WTC11 (cell line): Measurements from ENCODE around the gene CHPF2. TPM values are rescaled to one million over a fixed set of nuclear protein-coding genes. Genes with fewer than 3 reads are reported as not detected.

ENCODE experiments used
- ATAC-seq: fragments of 200-7000 bp; cut with Tn5 transposase; 2 replicates; pipeline ENCODE4 v1.10.0; 2021; ENCODE audit warnings: mild to moderate bottlenecking, moderate library complexity
- CTCF ChIA-PET: fragments of 300-600 bp; sonication (Branson Sonifier 250); formaldehyde crosslinking; loops from one replicate; lab custom pipeline; 2021; ENCODE audit warnings: antibody characterized with exemption; lab: Charles Lee
- POLR2A ChIA-PET: fragments of 350-600 bp; sonication (Branson Sonifier 250); formaldehyde crosslinking; loops from one replicate; lab custom pipeline; 2021; ENCODE audit warnings: antibody characterized with exemption; lab: Charles Lee
- DNase-seq: peaks from one replicate; pipeline ENCODE4 v3.0.0; 2021; ENCODE audit warnings: low spot score
- H3K27ac Mint-ChIP-seq: 2 replicates; pipeline ENCODE4 v1.8.0; 2021; ENCODE audit warnings: mixed read lengths
- H3K27me3 Mint-ChIP-seq: 2 replicates; pipeline ENCODE4 v1.8.0; 2021; ENCODE audit warnings: low read depth, mild to moderate bottlenecking, moderate library complexity, mixed read lengths
- H3K36me3 Mint-ChIP-seq: 2 replicates; pipeline ENCODE4 v1.8.0; 2021; ENCODE audit warnings: mixed read lengths
- H3K4me1 Mint-ChIP-seq: 2 replicates; pipeline ENCODE4 v1.8.0; 2022; ENCODE audit warnings: mixed read lengths
- H3K4me3 Mint-ChIP-seq: 2 replicates; pipeline ENCODE4 v1.8.0; 2021; ENCODE audit warnings: mild to moderate bottlenecking, moderate library complexity, mixed read lengths
- H3K9me3 Mint-ChIP-seq: 2 replicates; pipeline ENCODE4 v1.8.0; 2021; ENCODE audit warnings: mixed read lengths
- FOXP1 ChIP-seq: sonication (generic); formaldehyde crosslinking; IDR thresholded peaks from 2 replicates; pipeline ENCODE4 v1.8.0; 2022; ENCODE audit warnings: missing genetic modification reagents, mild to moderate bottlenecking, moderate library complexity, borderline replicate concordance
- HMGA2 ChIP-seq: fragments of 250-450 bp; sonication (Bioruptor Pico); IDR thresholded peaks from 2 replicates; pipeline ENCODE4 v1.4.0; 2021; ENCODE audit warnings: mild to moderate bottlenecking, moderate library complexity
- MXD4 ChIP-seq: fragments of 250-450 bp; sonication (Bioruptor Pico); IDR thresholded peaks from 2 replicates; pipeline ENCODE4 v1.8.0; 2021; ENCODE audit warnings: mild to moderate bottlenecking, moderate library complexity, borderline replicate concordance
- SOX15 ChIP-seq: fragments of 250-450 bp; sonication (Bioruptor Pico); IDR thresholded peaks from 2 replicates; pipeline ENCODE4 v1.9.0; 2021; ENCODE audit warnings: mild to moderate bottlenecking
- ZNF671 ChIP-seq: fragments of 250-450 bp; sonication (Bioruptor Pico); IDR thresholded peaks from 2 replicates; pipeline ENCODE4 v1.8.0; 2021; ENCODE audit warnings: mild to moderate bottlenecking
- total RNA-seq: library from RNA; stranded (reverse); gene quantifications from 3 replicates; pipeline ENCODE4 v1.2.3, GENCODE V29; 2021
- TF ChIP-seq, protein P1 (sequence below): sonication (generic); formaldehyde crosslinking; IDR thresholded peaks from 2 replicates; pipeline ENCODE4 v1.8.1; 2023; ENCODE audit warnings: mild to moderate bottlenecking, missing genetic modification reagents
- TF ChIP-seq, protein P2 (sequence below): sonication (generic); formaldehyde crosslinking; IDR thresholded peaks from 2 replicates; pipeline ENCODE4 v1.8.1; 2023; ENCODE audit warnings: mild to moderate bottlenecking, missing genetic modification reagents, moderate library complexity
- TF ChIP-seq, protein P3 (sequence below): sonication (generic); formaldehyde crosslinking; IDR thresholded peaks from 2 replicates; pipeline ENCODE4 v1.8.0; 2023; ENCODE audit warnings: missing genetic modification reagents
- TF ChIP-seq, protein P4 (sequence below): sonication (generic); formaldehyde crosslinking; conservative IDR thresholded peaks from 2 replicates; pipeline ENCODE4 v1.8.1; 2022; ENCODE audit warnings: mild to moderate bottlenecking, missing genetic modification reagents
- TF ChIP-seq, protein P5 (sequence below): fragments of 200-600 bp; IDR thresholded peaks from 2 replicates; pipeline ENCODE4 v1.8.0; 2022; ENCODE audit warnings: antibody characterized with exemption
- TF ChIP-seq, protein P6 (sequence below): sonication (generic); formaldehyde crosslinking; IDR thresholded peaks from 2 replicates; pipeline ENCODE4 v1.8.1; 2023; ENCODE audit warnings: mild to moderate bottlenecking, missing genetic modification reagents, moderate library complexity
- TF ChIP-seq, protein P7 (sequence below): sonication (generic); formaldehyde crosslinking; IDR thresholded peaks from 2 replicates; pipeline ENCODE4 v1.8.1; 2022; ENCODE audit warnings: mild to moderate bottlenecking, moderate library complexity, missing genetic modification reagents
- TF ChIP-seq, protein P8 (sequence below): fragments of 250-450 bp; sonication (Bioruptor Pico); IDR thresholded peaks from 2 replicates; pipeline ENCODE4 v1.9.0; 2021; ENCODE audit warnings: mild to moderate bottlenecking, borderline replicate concordance

Gene CHPF2
- total RNA-seq, 1 experiment from 2014 or later: 30.7 TPM

DNA sequence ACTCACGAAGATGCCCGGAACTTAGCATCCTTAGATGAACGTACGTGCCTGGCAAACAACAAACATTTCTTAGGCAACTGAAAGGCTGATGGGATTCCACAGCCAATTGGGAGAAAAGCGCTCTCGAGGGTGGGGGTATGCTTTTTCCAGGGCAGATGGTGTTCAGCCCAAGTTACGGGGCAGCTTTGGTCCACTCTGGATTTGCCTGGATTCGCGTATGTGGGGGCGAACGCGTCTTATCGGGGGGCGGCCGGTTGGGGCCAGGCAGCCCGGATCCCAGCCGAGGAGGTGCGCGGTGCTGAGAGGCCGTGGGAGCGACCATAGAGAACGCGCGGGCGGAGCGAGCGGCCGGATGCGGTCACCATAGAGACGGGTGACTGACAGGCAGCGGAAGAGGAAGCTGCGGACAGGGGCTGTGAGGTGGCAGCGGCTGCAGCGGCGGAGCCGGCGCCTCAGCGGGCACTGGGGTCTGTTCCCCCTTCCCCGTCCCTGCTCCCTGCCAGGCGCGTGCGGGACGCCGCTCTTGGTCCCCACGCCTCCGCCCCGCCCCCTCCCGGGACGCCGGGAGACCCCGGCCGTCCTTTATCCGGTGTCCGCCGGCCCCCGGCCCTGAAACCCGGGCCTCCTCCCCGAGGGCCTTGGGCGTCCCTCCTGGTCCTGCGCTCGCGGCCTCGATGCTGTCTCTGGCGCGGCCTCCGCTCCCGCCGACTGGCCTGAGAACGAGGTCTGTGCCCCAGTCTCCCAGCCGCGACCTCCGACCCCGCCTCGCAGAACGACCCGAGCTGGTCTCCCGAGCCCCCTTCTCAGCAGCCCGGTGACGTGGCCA lies at the start of gene CHPF2 (continued):
- TF ChIP-seq, protein P1, sequence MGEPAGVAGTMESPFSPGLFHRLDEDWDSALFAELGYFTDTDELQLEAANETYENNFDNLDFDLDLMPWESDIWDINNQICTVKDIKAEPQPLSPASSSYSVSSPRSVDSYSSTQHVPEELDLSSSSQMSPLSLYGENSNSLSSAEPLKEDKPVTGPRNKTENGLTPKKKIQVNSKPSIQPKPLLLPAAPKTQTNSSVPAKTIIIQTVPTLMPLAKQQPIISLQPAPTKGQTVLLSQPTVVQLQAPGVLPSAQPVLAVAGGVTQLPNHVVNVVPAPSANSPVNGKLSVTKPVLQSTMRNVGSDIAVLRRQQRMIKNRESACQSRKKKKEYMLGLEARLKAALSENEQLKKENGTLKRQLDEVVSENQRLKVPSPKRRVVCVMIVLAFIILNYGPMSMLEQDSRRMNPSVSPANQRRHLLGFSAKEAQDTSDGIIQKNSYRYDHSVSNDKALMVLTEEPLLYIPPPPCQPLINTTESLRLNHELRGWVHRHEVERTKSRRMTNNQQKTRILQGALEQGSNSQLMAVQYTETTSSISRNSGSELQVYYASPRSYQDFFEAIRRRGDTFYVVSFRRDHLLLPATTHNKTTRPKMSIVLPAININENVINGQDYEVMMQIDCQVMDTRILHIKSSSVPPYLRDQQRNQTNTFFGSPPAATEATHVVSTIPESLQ: no peak
- TF ChIP-seq, protein P2, sequence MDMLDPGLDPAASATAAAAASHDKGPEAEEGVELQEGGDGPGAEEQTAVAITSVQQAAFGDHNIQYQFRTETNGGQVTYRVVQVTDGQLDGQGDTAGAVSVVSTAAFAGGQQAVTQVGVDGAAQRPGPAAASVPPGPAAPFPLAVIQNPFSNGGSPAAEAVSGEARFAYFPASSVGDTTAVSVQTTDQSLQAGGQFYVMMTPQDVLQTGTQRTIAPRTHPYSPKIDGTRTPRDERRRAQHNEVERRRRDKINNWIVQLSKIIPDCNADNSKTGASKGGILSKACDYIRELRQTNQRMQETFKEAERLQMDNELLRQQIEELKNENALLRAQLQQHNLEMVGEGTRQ (CRISPR knock-in tag): no peak
- TF ChIP-seq, protein P3, sequence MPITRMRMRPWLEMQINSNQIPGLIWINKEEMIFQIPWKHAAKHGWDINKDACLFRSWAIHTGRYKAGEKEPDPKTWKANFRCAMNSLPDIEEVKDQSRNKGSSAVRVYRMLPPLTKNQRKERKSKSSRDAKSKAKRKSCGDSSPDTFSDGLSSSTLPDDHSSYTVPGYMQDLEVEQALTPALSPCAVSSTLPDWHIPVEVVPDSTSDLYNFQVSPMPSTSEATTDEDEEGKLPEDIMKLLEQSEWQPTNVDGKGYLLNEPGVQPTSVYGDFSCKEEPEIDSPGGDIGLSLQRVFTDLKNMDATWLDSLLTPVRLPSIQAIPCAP: no peak
- TF ChIP-seq, all 79 proteins: peak for 9

DNA sequence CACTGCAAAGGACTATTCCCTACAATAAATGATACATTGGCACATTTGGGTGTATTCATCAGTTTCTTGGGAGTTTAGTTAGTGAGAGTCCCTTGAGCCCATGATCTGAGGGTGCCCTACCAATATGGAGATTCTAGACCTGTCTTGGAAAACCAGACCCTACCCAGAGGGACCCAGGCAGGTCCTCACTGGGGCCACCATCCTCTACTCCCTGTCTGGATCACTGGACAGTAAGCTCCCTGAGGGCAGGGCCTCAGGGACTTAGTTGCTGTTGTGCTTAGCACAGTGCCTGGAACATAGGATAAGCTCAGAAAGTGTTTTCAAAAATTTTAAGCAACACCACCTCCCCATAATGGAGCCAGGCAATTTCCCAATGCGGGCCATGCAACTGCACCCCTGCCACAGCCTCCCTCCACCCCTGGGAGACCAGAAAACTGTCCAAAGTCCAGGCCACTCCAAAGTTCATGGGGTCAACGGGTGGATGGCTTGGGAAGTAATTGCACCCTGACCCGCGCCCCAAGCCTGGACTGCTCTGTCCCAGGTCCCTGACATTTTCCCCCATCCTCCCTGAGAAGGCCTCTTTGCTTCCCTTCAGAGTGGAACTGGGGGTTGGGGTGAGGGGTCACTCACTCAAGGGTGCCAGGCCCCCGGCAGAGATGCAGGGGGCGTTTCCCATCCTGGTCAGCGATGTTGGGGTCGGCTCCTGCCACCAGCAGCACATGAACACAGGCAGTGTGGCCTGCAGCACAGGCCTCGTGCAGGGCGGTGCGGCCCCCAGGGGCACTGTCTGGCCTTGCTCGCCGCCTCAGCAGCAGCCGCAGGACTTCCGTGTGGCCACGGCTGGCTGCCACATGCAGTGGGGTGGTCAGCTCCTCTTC lies 46.3 kb upstream of the CHPF2 start:
- CTCF ChIA-PET: interaction anchor here (0.9 kb wide), 1 partner anchor 165 kb away, joined by 3 read pairs; no protein-coding TSS in a partner anchor
- H3K27ac Mint-ChIP-seq: no peak overlapping the region
- no peak overlapping the region for H3K4me3 Mint-ChIP-seq
- DNase-seq (no peak), ATAC-seq (no peak)
- no peaks in the 10 kb centered on the region; the same call in 1 of the 2 replicates for H3K27me3 Mint-ChIP-seq
- TF ChIP-seq, protein P4, sequence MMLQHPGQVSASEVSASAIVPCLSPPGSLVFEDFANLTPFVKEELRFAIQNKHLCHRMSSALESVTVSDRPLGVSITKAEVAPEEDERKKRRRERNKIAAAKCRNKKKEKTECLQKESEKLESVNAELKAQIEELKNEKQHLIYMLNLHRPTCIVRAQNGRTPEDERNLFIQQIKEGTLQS (CRISPR knock-in tag): no peak
- TF ChIP-seq, protein P5, sequence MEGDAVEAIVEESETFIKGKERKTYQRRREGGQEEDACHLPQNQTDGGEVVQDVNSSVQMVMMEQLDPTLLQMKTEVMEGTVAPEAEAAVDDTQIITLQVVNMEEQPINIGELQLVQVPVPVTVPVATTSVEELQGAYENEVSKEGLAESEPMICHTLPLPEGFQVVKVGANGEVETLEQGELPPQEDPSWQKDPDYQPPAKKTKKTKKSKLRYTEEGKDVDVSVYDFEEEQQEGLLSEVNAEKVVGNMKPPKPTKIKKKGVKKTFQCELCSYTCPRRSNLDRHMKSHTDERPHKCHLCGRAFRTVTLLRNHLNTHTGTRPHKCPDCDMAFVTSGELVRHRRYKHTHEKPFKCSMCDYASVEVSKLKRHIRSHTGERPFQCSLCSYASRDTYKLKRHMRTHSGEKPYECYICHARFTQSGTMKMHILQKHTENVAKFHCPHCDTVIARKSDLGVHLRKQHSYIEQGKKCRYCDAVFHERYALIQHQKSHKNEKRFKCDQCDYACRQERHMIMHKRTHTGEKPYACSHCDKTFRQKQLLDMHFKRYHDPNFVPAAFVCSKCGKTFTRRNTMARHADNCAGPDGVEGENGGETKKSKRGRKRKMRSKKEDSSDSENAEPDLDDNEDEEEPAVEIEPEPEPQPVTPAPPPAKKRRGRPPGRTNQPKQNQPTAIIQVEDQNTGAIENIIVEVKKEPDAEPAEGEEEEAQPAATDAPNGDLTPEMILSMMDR: no peak
- TF ChIP-seq, protein P6, sequence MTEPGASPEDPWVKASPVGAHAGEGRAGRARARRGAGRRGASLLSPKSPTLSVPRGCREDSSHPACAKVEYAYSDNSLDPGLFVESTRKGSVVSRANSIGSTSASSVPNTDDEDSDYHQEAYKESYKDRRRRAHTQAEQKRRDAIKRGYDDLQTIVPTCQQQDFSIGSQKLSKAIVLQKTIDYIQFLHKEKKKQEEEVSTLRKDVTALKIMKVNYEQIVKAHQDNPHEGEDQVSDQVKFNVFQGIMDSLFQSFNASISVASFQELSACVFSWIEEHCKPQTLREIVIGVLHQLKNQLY (CRISPR knock-in tag): no peak
- TF ChIP-seq, protein P7, sequence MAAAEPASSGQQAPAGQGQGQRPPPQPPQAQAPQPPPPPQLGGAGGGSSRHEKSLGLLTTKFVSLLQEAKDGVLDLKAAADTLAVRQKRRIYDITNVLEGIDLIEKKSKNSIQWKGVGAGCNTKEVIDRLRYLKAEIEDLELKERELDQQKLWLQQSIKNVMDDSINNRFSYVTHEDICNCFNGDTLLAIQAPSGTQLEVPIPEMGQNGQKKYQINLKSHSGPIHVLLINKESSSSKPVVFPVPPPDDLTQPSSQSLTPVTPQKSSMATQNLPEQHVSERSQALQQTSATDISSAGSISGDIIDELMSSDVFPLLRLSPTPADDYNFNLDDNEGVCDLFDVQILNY: no peak
- TF ChIP-seq, protein P8, sequence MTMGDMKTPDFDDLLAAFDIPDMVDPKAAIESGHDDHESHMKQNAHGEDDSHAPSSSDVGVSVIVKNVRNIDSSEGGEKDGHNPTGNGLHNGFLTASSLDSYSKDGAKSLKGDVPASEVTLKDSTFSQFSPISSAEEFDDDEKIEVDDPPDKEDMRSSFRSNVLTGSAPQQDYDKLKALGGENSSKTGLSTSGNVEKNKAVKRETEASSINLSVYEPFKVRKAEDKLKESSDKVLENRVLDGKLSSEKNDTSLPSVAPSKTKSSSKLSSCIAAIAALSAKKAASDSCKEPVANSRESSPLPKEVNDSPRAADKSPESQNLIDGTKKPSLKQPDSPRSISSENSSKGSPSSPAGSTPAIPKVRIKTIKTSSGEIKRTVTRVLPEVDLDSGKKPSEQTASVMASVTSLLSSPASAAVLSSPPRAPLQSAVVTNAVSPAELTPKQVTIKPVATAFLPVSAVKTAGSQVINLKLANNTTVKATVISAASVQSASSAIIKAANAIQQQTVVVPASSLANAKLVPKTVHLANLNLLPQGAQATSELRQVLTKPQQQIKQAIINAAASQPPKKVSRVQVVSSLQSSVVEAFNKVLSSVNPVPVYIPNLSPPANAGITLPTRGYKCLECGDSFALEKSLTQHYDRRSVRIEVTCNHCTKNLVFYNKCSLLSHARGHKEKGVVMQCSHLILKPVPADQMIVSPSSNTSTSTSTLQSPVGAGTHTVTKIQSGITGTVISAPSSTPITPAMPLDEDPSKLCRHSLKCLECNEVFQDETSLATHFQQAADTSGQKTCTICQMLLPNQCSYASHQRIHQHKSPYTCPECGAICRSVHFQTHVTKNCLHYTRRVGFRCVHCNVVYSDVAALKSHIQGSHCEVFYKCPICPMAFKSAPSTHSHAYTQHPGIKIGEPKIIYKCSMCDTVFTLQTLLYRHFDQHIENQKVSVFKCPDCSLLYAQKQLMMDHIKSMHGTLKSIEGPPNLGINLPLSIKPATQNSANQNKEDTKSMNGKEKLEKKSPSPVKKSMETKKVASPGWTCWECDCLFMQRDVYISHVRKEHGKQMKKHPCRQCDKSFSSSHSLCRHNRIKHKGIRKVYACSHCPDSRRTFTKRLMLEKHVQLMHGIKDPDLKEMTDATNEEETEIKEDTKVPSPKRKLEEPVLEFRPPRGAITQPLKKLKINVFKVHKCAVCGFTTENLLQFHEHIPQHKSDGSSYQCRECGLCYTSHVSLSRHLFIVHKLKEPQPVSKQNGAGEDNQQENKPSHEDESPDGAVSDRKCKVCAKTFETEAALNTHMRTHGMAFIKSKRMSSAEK (CRISPR knock-in tag): no peak
- no peak for TF ChIP-seq MXD4 (CRISPR knock-in tag)
- no peak for TF ChIP-seq ZNF671 (CRISPR knock-in tag)
- TF ChIP-seq HMGA2 (CRISPR knock-in tag): no peak
- no peak for TF ChIP-seq FOXP1 (CRISPR knock-in tag)
- TF ChIP-seq SOX15 (CRISPR knock-in tag): no peak
- POLR2A ChIA-PET: no interaction called here
- H3K9me3 Mint-ChIP-seq: no peaks in the 10 kb centered on the region
- no peaks in the 10 kb centered on the region for H3K4me1 Mint-ChIP-seq
- H3K36me3 Mint-ChIP-seq: no peaks in the 10 kb centered on the region
